SK-N-SH treated with all-trans-retinoic acid at 6 μM for 48 hours (cell line): ENCODE measurements around the gene KRT31.

Source experiments
- CSDC2 ChIP-seq: fragments of 250-450 bp; sonication (Bioruptor Pico); IDR thresholded peaks from 2 replicates; pipeline ENCODE4 v1.5.0; 2020; ENCODE audit warnings: mild to moderate bottlenecking, moderate library complexity
- ESRRG ChIP-seq: fragments of 250-450 bp; sonication (Bioruptor Pico); IDR thresholded peaks from 2 replicates; pipeline ENCODE4 v1.6.1; 2021; ENCODE audit warnings: mild to moderate bottlenecking
- GLIS3 ChIP-seq: fragments of 250-450 bp; sonication (Bioruptor Pico); IDR thresholded peaks from 2 replicates; pipeline ENCODE4 v1.5.0; 2020; ENCODE audit warnings: mild to moderate bottlenecking, moderate library complexity
- ISL1 ChIP-seq: fragments of 250-450 bp; sonication (Bioruptor Pico); IDR thresholded peaks from 2 replicates; pipeline ENCODE4 v2.1.2; 2022; ENCODE audit warnings: mild to moderate bottlenecking, moderate library complexity
- PPARA ChIP-seq: fragments of 250-450 bp; sonication (Bioruptor Pico); IDR thresholded peaks from 2 replicates; pipeline ENCODE4 v1.5.0; 2020; ENCODE audit warnings: mild to moderate bottlenecking, borderline replicate concordance
- RARB ChIP-seq: fragments of 250-450 bp; sonication (Bioruptor Pico); IDR thresholded peaks from 2 replicates; pipeline ENCODE4 v1.8.0; 2021; ENCODE audit warnings: mild to moderate bottlenecking, moderate library complexity
- SNAI2 ChIP-seq: fragments of 250-450 bp; sonication (Bioruptor Pico); IDR thresholded peaks from 2 replicates; pipeline ENCODE4 v1.5.0; 2020; ENCODE audit warnings: mild to moderate bottlenecking, moderate library complexity
- TCF4 ChIP-seq: fragments of 250-450 bp; sonication (Bioruptor Pico); IDR thresholded peaks from 2 replicates; pipeline ENCODE4 v1.8.0; 2021; ENCODE audit warnings: mild to moderate bottlenecking, moderate library complexity, borderline replicate concordance
- ZFP3 ChIP-seq: fragments of 250-450 bp; sonication (Bioruptor Pico); IDR thresholded peaks from 2 replicates; pipeline ENCODE4 v1.5.0; 2020; ENCODE audit warnings: mild to moderate bottlenecking, moderate library complexity
- ZFP30 ChIP-seq: fragments of 450-650 bp; formaldehyde crosslinking; IDR thresholded peaks from 2 replicates; pipeline ENCODE4 v1.5.0; 2022; ENCODE audit warnings: mild to moderate bottlenecking, moderate library complexity
- ZNF8 ChIP-seq: fragments of 450-650 bp; formaldehyde crosslinking; IDR thresholded peaks from 2 replicates; pipeline ENCODE4 v1.5.0; 2020; ENCODE audit warnings: mild to moderate bottlenecking, moderate library complexity
- TF ChIP-seq, protein P1 (sequence below): fragments of 250-450 bp; sonication (Bioruptor Pico); IDR thresholded peaks from 2 replicates; pipeline ENCODE4 v1.5.0; 2020; ENCODE audit warnings: mild to moderate bottlenecking, moderate library complexity
- TF ChIP-seq, protein P2 (sequence below): fragments of 250-450 bp; sonication (Bioruptor Pico); IDR thresholded peaks from 2 replicates; pipeline ENCODE4 v1.8.0; 2021; ENCODE audit warnings: low read depth, mild to moderate bottlenecking, moderate library complexity, borderline replicate concordance
- TF ChIP-seq, protein P3 (sequence below): fragments of 250-450 bp; sonication (Bioruptor Pico); IDR thresholded peaks from 2 replicates; pipeline ENCODE4 v1.5.1; 2020; ENCODE audit warnings: low read depth, mild to moderate bottlenecking, moderate library complexity

DNA sequence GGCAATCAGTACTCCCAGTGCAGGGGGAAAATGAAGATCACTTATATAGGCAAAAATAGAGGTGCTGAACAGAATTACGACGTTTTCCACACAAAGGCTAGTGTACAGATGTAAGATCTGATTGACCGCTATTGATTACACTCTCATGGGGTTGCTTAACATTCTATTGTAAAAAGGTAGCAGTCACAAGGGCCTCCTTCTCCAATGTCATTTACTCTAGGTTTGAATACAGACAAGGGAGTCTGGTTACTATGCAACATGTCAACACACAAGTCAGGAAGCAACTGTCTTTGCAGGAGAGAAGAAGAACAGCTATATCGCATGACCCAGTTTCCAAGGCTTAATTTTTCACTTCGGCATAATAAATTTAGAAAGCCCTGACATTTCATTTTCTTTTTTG lies 19.1 kb upstream of the KRT31 start:
- TF ChIP-seq ZFP3, result no peak
- TF ChIP-seq, protein P1, sequence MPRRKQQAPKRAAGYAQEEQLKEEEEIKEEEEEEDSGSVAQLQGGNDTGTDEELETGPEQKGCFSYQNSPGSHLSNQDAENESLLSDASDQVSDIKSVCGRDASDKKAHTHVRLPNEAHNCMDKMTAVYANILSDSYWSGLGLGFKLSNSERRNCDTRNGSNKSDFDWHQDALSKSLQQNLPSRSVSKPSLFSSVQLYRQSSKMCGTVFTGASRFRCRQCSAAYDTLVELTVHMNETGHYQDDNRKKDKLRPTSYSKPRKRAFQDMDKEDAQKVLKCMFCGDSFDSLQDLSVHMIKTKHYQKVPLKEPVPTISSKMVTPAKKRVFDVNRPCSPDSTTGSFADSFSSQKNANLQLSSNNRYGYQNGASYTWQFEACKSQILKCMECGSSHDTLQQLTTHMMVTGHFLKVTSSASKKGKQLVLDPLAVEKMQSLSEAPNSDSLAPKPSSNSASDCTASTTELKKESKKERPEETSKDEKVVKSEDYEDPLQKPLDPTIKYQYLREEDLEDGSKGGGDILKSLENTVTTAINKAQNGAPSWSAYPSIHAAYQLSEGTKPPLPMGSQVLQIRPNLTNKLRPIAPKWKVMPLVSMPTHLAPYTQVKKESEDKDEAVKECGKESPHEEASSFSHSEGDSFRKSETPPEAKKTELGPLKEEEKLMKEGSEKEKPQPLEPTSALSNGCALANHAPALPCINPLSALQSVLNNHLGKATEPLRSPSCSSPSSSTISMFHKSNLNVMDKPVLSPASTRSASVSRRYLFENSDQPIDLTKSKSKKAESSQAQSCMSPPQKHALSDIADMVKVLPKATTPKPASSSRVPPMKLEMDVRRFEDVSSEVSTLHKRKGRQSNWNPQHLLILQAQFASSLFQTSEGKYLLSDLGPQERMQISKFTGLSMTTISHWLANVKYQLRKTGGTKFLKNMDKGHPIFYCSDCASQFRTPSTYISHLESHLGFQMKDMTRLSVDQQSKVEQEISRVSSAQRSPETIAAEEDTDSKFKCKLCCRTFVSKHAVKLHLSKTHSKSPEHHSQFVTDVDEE (CRISPR knock-in tag), result no peak
- TF ChIP-seq GLIS3 (CRISPR knock-in tag), result no peak
- TF ChIP-seq PPARA (CRISPR knock-in tag), result no peak
- TF ChIP-seq RARB (CRISPR knock-in tag), result no peak
- TF ChIP-seq, protein P2, sequence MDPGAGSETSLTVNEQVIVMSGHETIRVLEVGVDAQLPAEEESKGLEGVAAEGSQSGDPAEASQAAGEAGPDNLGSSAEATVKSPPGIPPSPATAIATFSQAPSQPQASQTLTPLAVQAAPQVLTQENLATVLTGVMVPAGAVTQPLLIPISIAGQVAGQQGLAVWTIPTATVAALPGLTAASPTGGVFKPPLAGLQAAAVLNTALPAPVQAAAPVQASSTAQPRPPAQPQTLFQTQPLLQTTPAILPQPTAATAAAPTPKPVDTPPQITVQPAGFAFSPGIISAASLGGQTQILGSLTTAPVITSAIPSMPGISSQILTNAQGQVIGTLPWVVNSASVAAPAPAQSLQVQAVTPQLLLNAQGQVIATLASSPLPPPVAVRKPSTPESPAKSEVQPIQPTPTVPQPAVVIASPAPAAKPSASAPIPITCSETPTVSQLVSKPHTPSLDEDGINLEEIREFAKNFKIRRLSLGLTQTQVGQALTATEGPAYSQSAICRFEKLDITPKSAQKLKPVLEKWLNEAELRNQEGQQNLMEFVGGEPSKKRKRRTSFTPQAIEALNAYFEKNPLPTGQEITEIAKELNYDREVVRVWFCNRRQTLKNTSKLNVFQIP (CRISPR knock-in tag), result no peak
- no peak for TF ChIP-seq SNAI2 (CRISPR knock-in tag)
- TF ChIP-seq, protein P3, sequence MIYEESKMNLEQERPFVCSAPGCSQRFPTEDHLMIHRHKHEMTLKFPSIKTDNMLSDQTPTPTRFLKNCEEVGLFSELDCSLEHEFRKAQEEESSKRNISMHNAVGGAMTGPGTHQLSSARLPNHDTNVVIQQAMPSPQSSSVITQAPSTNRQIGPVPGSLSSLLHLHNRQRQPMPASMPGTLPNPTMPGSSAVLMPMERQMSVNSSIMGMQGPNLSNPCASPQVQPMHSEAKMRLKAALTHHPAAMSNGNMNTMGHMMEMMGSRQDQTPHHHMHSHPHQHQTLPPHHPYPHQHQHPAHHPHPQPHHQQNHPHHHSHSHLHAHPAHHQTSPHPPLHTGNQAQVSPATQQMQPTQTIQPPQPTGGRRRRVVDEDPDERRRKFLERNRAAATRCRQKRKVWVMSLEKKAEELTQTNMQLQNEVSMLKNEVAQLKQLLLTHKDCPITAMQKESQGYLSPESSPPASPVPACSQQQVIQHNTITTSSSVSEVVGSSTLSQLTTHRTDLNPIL (CRISPR knock-in tag), result no peak
- no peak for TF ChIP-seq TCF4 (CRISPR knock-in tag)
- TF ChIP-seq ISL1 (CRISPR knock-in tag), result no peak
- no peak for TF ChIP-seq ZNF8 (CRISPR knock-in tag)
- no peak for TF ChIP-seq ZFP30
- no peak for TF ChIP-seq CSDC2 (CRISPR knock-in tag)
- no peak for TF ChIP-seq ESRRG
